Endothelial cell of umbilical vein (primary cell): ENCODE data around the gene TTF2. TPM values are rescaled to one million over a fixed set of nuclear protein-coding genes. Genes with fewer than 3 reads are reported as not detected.

ENCODE experiments used
- BruUV-seq: library from RNA; stranded (reverse); fragments of 400-500 nt; replicated peaks from 2 replicates; lab custom pipeline; 2021; lab: Mats Ljungman, UMichigan
- CTCF ChIA-PET: fragments of 300-600, 350-600 bp; sonication (Branson Sonifier 250); formaldehyde crosslinking; loops from one replicate; lab custom pipeline; 2021; ENCODE audit warnings: antibody characterized with exemption, inconsistent platforms; lab: Charles Lee
- POLR2A ChIA-PET: fragments of 300-600, 350-600 bp; sonication (Branson Sonifier 250); formaldehyde crosslinking; loops from one replicate; lab custom pipeline; 2021; ENCODE audit warnings: antibody characterized with exemption, inconsistent platforms; lab: Charles Lee
- DNase-seq: peaks from one replicate; pipeline ENCODE4 v3.0.0-alpha.2; 2011; ENCODE audit warnings: low read depth, low spot score
- FAIRE-seq: peaks from 2 replicates; lab custom pipeline; 2011; peaks lifted over from hg19 to GRCh38; lab: Jason Lieb, UNC
- H2AFZ ChIP-seq: 2 replicates; pipeline ENCODE4 v1.6.0; 2012; ENCODE audit warnings: low read depth, low read length, control low read depth, inconsistent platforms
- H3K27ac ChIP-seq: 2 replicates; pipeline ENCODE4 v1.5.1; 2011; ENCODE audit warnings: low read depth, mild to moderate bottlenecking, control low read depth, low read length, moderate library complexity; ENCODE audit not compliant: insufficient read depth
- H3K27me3 ChIP-seq, 2 experiments: 2 replicates each; pipeline versions ENCODE4 v1.6.0 to v1.6.1; 2011; ENCODE audit warnings: low read length in 2 of 2, mixed read lengths in 1 of 2; ENCODE audit not compliant: control insufficient read depth in 2 of 2, insufficient read depth in 2 of 2
- H3K36me3 ChIP-seq, 2 experiments: 2 replicates in 1 of 2; 3 replicates in 1 of 2; pipeline ENCODE4 v1.5.1; 2011; ENCODE audit warnings: low read length in 2 of 2, mild to moderate bottlenecking in 1 of 2, moderate library complexity in 1 of 2; ENCODE audit not compliant: control insufficient read depth in 2 of 2, insufficient read depth in 2 of 2; ENCODE audit errors: extremely low read depth in 1 of 2
- H3K4me1 ChIP-seq: 3 replicates; pipeline ENCODE4 v1.5.1; 2011; ENCODE audit warnings: mild to moderate bottlenecking, low read length; ENCODE audit not compliant: control insufficient read depth, insufficient read depth; ENCODE audit errors: extremely low read depth
- H3K4me2 ChIP-seq: 2 replicates; pipeline ENCODE4 v1.6.1; 2011; ENCODE audit warnings: low read length, control low read depth, mixed read lengths; ENCODE audit not compliant: insufficient read depth
- H3K4me3 ChIP-seq, 3 experiments: fragments of 200-600 bp in 1 of 3; sonication (generic), shearing (Covaris generic) in 1 of 3; replicated peaks in 1 of 3; 2 replicates each; pipeline ENCODE4 v1.5.1; 2011 to 2016; ENCODE audit warnings: control low read depth in 3 of 3, low read length in 3 of 3, mild to moderate bottlenecking in 2 of 3, inconsistent platforms in 1 of 3, low read depth in 1 of 3, moderate library complexity in 1 of 3; ENCODE audit not compliant: insufficient read depth in 1 of 3
- H3K79me2 ChIP-seq: 2 replicates; pipeline ENCODE4 v1.6.0; 2012; ENCODE audit warnings: low read length, inconsistent platforms; ENCODE audit not compliant: control insufficient read depth, insufficient read depth
- H3K9ac ChIP-seq: replicated peaks from 2 replicates; pipeline ENCODE3; 2011; ENCODE audit warnings: low read length, control low read depth; ENCODE audit not compliant: insufficient read depth; ENCODE audit errors: extremely low read depth
- H3K9me1 ChIP-seq: replicated peaks from 3 replicates; pipeline ENCODE4 v1.6.0; 2011; ENCODE audit warnings: mild to moderate bottlenecking, low read length; ENCODE audit not compliant: control insufficient read depth, insufficient read depth; ENCODE audit errors: extremely low read depth
- H3K9me3 ChIP-seq: replicated peaks from 2 replicates; pipeline ENCODE4 v1.5.1; 2012; ENCODE audit warnings: low read length, inconsistent platforms; ENCODE audit not compliant: control insufficient read depth, insufficient read depth
- H4K20me1 ChIP-seq: replicated peaks from 2 replicates; pipeline ENCODE3; 2011; ENCODE audit warnings: mild to moderate bottlenecking, low read length; ENCODE audit not compliant: control insufficient read depth, insufficient read depth; ENCODE audit errors: extremely low read depth
- EZH2 ChIP-seq: IDR thresholded peaks from 2 replicates; pipeline ENCODE4 v1.6.1; 2012; ENCODE audit warnings: borderline replicate concordance, low read depth, mild to moderate bottlenecking, moderate library complexity, low read length, inconsistent platforms; ENCODE audit not compliant: severe bottlenecking
- FOS ChIP-seq: IDR thresholded peaks from 2 replicates; pipeline ENCODE4 v1.6.1; 2011; ENCODE audit warnings: mild to moderate bottlenecking, low read length, moderate library complexity, borderline replicate concordance; ENCODE audit not compliant: insufficient read depth
- GATA2 ChIP-seq: IDR thresholded peaks from 2 replicates; pipeline ENCODE4 v1.7.0; 2011; ENCODE audit warnings: low read depth, mild to moderate bottlenecking, moderate library complexity, mixed read lengths, low read length; ENCODE audit not compliant: insufficient read length, insufficient read depth
- JUN ChIP-seq: IDR thresholded peaks from 2 replicates; pipeline ENCODE4 v1.6.1; 2011; ENCODE audit warnings: borderline replicate concordance, low read depth; ENCODE audit not compliant: insufficient read length, insufficient read depth
- MYC ChIP-seq: IDR thresholded peaks from one replicate; pipeline ENCODE4 v1.6.1; 2011; ENCODE audit warnings: mild to moderate bottlenecking, low read depth, low read length
- POLR2A ChIP-seq: IDR thresholded peaks from 2 replicates; pipeline ENCODE4 v1.6.1; 2012; ENCODE audit warnings: low read depth, mild to moderate bottlenecking, control low read depth, low read length
- POLR2AphosphoS5 ChIP-seq: IDR thresholded peaks from 2 replicates; pipeline ENCODE4 v1.6.1; 2012; ENCODE audit warnings: low read depth, mild to moderate bottlenecking, control low read depth, low read length, moderate library complexity; ENCODE audit not compliant: insufficient read depth
- dilution Hi-C: fragments of 300-500 bp; cut with MboI; formaldehyde crosslinking; loops from one replicate; pipeline ENCODE4 v1.15.0; 2019; ENCODE audit warnings: low sequenced_read_pairs; ENCODE audit not compliant: extremely low pct_ligation_motif_present
- intact Hi-C: fragments of 100-400 bp; cut with micrococcal nuclease; formaldehyde crosslinking; loops from one replicate; pipeline ENCODE4 v1.10.0; 2022
- polyA plus RNA-seq, 4 experiments: library from polyadenylated mRNA; depleted of rRNA in 3 of 4; stranded (reverse) in 3 of 4; unstranded in 1 of 4; fragments of >200 nt; gene quantifications; 2 replicates each; pipeline versions ENCODE4 v1.2.1 to v1.2.3, GENCODE V29; 2011 to 2012; ENCODE audit warnings: missing spikeins in 1 of 4
- total RNA-seq: library from RNA; stranded (reverse); gene quantifications from 2 replicates; pipeline ENCODE4 v1.2.3, GENCODE V29; 2021
- TF ChIP-seq, protein P1 (sequence below): IDR thresholded peaks from 2 replicates; pipeline ENCODE4 v1.6.1; 2011; ENCODE audit not compliant: insufficient read depth, insufficient read length
- TF ChIP-seq, protein P2 (sequence below), 2 donors: IDR thresholded peaks; 1 replicate in 1 of 2; 2 replicates in 1 of 2; pipeline ENCODE4 v1.5.1; 2011; ENCODE audit warnings: low read length in 2 of 2, mild to moderate bottlenecking in 2 of 2, moderate library complexity in 2 of 2, control low read depth in 1 of 2, inconsistent platforms in 1 of 2, low read depth in 1 of 2; ENCODE audit not compliant: insufficient read depth in 1 of 2; ENCODE audit errors: extremely low read depth in 1 of 2

Gene TTF2
- total and polyA plus RNA-seq, 2 donors (not counting 3 experiments of a cell fraction or from before 2014, with no cell fraction given) = 8.8 to 44.4 TPM

DNA sequence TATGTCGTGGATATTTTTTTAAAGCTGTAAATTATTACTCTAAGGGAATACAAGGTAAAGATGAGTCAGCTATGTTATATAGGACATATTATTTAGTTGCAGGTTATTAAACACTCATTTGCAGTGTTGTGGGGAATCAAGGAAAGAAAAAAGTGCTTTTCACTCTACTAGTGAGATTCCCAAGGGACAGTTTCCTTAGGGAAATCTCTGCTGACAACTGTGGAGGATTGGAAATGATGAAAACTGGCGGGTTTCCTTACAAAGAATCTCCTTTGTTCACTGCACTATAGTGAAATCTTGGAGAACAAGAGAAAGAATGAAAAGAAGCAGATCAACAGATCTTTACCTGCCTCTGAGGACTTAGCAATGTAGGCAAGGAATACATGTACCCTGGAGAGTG is 85.9 kb downstream of the TTF2 start:
- CTCF ChIA-PET = interaction anchor here (1.2 kb wide), 1 partner anchor 78 kb away, joined by 3 read pairs; no protein-coding TSS in a partner anchor
- no peak overlapping the region for H3K27ac ChIP-seq

More for the DNA sequence above, 85.9 kb downstream of the TTF2 start:
- dilution Hi-C loops (no loop called here), intact Hi-C loops (no loop called here)
- FAIRE-seq (no peak), DNase-seq (no peak)
- Histone ChIP-seq H3K9me1 (no peaks in the 10 kb centered on the region), H4K20me1 (no peaks in the 10 kb centered on the region), H3K4me1 (no peaks in the 10 kb centered on the region), H3K79me2 (no peaks in the 10 kb centered on the region), H3K4me3 (no peak overlapping the region), H3K9me3 (no peaks in the 10 kb centered on the region), H3K36me3 (no peaks in the 10 kb centered on the region), H2AFZ (no peak overlapping the region), H3K27me3 (no peaks in the 10 kb centered on the region), H3K9ac (no peak overlapping the region), H3K4me2 (no peak overlapping the region)
- no TSS peak for BruUV-seq
- TF ChIP-seq GATA2 (no peak), JUN (no peak), MYC (no peak), POLR2A (no peak), FOS (no peak), EZH2 (no peak), POLR2AphosphoS5 (no peak)
- TF ChIP-seq, protein P1, sequence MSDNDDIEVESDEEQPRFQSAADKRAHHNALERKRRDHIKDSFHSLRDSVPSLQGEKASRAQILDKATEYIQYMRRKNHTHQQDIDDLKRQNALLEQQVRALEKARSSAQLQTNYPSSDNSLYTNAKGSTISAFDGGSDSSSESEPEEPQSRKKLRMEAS = no peak
- TF ChIP-seq, protein P2, sequence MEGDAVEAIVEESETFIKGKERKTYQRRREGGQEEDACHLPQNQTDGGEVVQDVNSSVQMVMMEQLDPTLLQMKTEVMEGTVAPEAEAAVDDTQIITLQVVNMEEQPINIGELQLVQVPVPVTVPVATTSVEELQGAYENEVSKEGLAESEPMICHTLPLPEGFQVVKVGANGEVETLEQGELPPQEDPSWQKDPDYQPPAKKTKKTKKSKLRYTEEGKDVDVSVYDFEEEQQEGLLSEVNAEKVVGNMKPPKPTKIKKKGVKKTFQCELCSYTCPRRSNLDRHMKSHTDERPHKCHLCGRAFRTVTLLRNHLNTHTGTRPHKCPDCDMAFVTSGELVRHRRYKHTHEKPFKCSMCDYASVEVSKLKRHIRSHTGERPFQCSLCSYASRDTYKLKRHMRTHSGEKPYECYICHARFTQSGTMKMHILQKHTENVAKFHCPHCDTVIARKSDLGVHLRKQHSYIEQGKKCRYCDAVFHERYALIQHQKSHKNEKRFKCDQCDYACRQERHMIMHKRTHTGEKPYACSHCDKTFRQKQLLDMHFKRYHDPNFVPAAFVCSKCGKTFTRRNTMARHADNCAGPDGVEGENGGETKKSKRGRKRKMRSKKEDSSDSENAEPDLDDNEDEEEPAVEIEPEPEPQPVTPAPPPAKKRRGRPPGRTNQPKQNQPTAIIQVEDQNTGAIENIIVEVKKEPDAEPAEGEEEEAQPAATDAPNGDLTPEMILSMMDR (IDR thresholded peaks at IDR 0.05; ENCODE audit: extremely low read depth in 1 of 2, insufficient read depth in 1 of 2, low read depth in 1 of 2, low read length in 2 of 2) = no peak
- POLR2A ChIA-PET = interaction anchor here (0.5 kb wide), 1 partner anchor 32 kb away, joined by 4 read pairs; no protein-coding TSS in a partner anchor
